ENCODE data around the gene C16orf87.
A peak's percentile ranks its signal among the peaks of the same experiment; 100 is the strongest.
"Not testable (repeated sequence)": the region's sequence is repeated elsewhere in the genome, so short reads cannot be mapped to it uniquely, and the experiment has no call there.

The C16orf87 gene

GRCh38 chr16:46797501-46797900, 33.5 kb downstream of the C16orf87 start:
- DNase-seq (ENCODE audit: low read depth): no peak

GRCh38 chr16:46796764-46797269, 34.2 kb downstream of the C16orf87 start:
- DNase-seq (ENCODE audit: low read depth): no peak

DNA sequence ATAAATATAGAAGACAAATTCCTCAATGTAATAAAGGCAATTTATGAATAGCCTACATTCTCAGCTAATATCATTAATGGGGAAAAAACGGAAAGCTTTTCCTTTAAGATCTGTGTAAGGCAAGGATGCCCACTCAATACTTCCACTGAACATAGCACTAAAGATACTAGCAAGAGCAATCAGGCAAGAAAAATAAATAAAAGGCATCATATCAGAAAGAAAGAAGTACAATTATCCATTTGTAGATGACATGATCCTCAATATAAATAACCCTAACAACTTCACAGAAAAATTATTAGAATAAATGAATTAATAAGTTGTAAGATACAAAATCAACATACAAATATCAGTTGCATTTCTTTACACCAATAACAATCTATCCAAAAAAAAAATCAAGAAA, 37.1 kb downstream of the C16orf87 start:
- no peak for DNase-seq (ENCODE audit: low read depth)

DNA sequence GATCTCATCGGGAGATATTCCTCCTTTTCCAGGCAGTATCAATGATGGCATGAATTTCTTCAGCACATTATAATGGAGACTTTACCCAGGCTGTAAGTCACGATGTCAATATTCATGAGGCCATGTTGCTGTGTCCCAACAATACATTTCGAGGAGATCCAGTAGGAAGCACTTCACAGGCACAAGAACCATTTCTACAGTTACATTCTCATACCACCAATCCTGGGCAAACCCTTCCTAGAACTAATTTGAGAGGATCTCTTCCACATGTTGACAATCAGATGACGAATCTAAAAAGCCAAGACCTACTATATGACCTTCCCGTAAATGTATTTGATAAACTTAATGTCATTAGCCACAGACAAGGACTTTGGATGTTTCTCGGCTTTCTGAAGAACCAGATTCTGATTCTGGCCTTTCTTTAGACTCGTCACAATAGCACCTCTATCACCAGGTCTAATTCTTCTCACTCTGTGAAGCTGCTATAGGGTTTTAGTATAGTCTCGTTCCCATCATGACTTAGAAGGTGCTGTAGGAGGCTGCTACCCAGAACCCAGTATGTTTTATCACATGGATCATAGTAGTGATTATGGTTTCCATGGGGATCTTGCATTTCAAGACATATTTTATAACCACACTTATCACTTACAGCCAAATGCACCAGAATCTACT, 40.2 kb downstream of the C16orf87 start:
- no peak for DNase-seq (ENCODE audit: low read depth)

DNA sequence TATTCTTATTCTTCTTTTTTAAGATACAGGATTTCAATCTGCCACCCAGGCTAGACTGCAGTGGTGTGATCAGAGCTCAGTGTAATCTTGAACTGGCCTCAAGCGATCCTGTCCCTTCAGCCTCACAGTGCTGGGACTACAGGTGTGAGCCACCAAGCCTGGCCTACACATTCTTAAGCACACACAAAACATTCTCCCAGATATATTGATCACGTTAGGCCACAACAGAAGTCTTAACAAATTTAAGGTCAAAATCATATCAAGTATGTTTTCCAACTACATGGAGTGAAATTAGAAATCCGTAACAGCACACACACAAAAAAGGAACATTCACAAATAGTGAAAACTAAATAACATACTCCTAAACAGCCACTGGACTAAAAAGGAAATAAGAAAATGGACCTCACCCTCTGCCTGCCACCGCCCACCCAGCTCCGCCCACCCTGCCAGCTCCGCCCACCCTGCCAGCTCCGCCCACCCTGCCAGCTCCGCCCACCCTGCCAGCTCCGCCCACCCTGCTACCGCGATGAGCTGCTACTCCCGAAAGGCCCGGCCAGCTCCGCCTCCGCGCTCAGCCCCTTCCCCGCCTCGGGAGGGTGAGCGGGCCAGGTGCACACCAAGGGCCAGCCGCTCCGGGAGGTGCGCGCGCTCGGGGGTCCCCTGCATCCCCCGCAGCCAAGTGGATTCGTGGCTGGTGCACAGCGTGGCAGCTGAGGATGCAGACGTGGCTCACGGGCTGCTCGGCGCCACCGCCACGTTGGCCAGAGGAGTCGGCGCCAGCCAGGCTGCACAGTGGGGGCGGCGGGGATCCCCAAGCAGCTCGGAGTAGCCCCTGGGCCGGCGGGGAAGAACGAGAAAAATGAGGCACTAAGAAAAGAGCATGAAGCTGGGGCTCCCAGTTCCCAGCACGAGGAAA, 41.2 kb downstream of the C16orf87 start:
- peak; percentile 72 for DNase-seq (ENCODE audit: low read depth)

GRCh38 chr16:46788891-46789474, 42.0 kb downstream of the C16orf87 start:
- no peak for DNase-seq (ENCODE audit: low read depth)

GRCh38 chr16:46787909-46788308, 43.1 kb downstream of the C16orf87 start:
- DNase-seq (ENCODE audit: low read depth): no peak

- DNase-seq (ENCODE audit: low read depth): no peak
Measured at GRCh38 chr16:46785076-46785845, 45.7 kb downstream of the C16orf87 start.

DNA sequence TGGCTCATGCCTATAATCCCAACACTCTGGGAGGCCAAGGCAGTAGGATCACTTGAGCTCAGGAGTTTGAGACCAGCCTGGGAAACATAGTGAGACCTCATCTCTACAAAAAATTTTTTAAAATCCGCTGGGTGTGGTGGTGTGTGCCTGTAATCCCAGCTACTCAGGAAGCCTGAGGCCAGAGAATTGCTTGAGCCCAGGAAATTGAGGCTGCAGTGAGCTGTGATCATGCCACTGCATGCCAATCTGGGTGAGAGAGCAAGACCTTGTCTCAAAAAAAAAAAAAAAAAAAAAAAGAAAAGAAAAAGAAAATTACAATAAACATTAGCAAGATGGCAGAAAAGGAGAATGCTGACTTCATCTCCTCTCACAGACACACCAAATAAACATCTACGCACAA, 46.4 kb downstream of the C16orf87 start:
- DNase-seq (ENCODE audit: low read depth): not testable (repeated sequence)

- no peak for DNase-seq (ENCODE audit: low read depth)
Measured at GRCh38 chr16:46783800-46784199, 47.2 kb downstream of the C16orf87 start.

DNA sequence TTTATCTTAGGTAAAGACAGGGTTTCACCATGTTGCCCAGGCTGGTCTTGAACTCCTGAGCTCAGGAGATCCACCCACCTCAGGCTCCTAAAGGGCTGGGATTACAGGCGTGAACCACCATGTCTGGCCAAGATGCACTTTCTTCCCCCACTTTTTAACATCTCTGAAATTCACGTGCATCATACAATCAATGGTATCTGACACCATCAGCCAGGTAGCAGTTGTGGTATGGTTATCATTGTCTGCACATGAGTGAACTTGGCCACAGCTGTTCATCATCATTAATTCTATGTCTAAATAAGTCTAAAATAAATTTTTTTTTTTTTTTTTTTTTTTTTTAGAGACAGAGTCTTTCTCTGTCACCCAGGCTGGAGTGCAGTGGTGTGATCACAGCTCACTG, 48.7 kb downstream of the C16orf87 start:
- no peak for DNase-seq (ENCODE audit: low read depth)

- no peak for DNase-seq (ENCODE audit: low read depth)
Measured at GRCh38 chr16:46777804-46778203, 53.2 kb downstream of the C16orf87 start.

- DNase-seq (ENCODE audit: low read depth): no peak
Measured at GRCh38 chr16:46775214-46775613, 55.8 kb downstream of the C16orf87 start.

GRCh38 chr16:46774743-46775177, 56.2 kb downstream of the C16orf87 start:
- no peak for DNase-seq (ENCODE audit: low read depth)

GRCh38 chr16:46772463-46772862, 58.5 kb downstream of the C16orf87 start:
- no peak for DNase-seq (ENCODE audit: low read depth)

DNA sequence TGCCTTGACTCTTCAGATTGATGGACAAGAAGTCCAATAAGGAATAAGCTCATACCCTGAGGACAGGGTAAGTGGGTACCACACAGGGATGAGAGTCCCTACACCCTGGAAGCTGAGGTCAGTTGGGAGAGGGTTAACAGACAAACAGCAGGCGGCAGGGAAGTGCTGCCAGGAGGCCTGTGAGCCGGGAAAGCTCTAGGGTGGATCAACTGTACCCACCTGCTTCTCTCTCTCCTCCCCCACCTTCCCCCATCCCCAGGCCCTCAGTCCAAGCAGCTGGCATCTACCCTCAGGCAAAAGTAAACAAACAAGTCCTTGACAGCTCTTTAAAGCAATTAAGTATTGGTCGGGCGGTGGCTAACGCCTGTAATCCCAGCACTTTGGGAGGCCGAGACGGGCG, 62.2 kb downstream of the C16orf87 start:
- no peak for DNase-seq (ENCODE audit: low read depth)

- DNase-seq (ENCODE audit: low read depth): no peak
Measured at GRCh38 chr16:46765050-46765449, 65.9 kb downstream of the C16orf87 start.

- no peak for DNase-seq (ENCODE audit: low read depth)
Measured at GRCh38 chr16:46763147-46763546, 67.8 kb downstream of the C16orf87 start.

DNA sequence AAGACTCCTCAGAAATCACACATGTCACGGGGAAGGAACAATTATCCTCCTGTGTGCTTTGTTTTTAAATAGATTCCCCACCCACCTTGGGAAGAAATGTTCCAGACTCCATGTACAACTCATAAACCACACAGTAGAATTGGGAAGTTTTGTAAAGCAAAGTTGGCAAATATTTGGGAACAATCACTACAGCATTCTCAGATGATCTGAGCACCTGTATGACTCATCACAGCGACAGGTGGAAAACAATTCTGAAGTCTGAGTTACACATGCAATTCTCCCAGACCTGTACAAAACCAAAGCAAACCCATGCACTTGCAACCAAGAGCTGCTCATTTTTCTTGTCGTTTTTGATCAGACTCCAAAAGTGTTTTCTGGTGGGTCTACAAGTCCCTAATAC, 68.4 kb downstream of the C16orf87 start:
- no peak for DNase-seq (ENCODE audit: low read depth)

GRCh38 chr16:46759309-46759708, 71.7 kb downstream of the C16orf87 start:
- DNase-seq (ENCODE audit: low read depth): no peak

GRCh38 chr16:46757339-46758050, 73.5 kb downstream of the C16orf87 start:
- no peak for DNase-seq (ENCODE audit: low read depth)
